Fibroblast of lung (primary cell): Measurements from ENCODE around the gene WT1. TPM values are rescaled to one million over a fixed set of nuclear protein-coding genes. Genes with fewer than 3 reads are reported as not detected.
A peak's percentile ranks its signal among the peaks of the same experiment; 100 is the strongest.

Experiments
- DNase-seq, 2 donors: peaks; one replicate each; pipeline versions ENCODE4 v3.0.0 to v3.0.0-alpha.2; 2010; ENCODE audit warnings: low read depth in 2 of 2
- H2AFZ ChIP-seq: 2 replicates; pipeline ENCODE4 v1.5.1; 2012; ENCODE audit warnings: low read length, control low read depth, inconsistent platforms
- H3K27ac ChIP-seq: 2 replicates; pipeline ENCODE4 v1.5.1; 2011; ENCODE audit warnings: low read length, control low read depth; ENCODE audit not compliant: insufficient read depth
- H3K27me3 ChIP-seq: 2 replicates; pipeline ENCODE4 v1.5.1; 2011; ENCODE audit warnings: mild to moderate bottlenecking, low read length; ENCODE audit not compliant: control insufficient read depth, insufficient read depth
- H3K36me3 ChIP-seq: 2 replicates; pipeline ENCODE4 v1.5.1; 2011; ENCODE audit warnings: low read length; ENCODE audit not compliant: control insufficient read depth, insufficient read depth
- H3K4me1 ChIP-seq: 2 replicates; pipeline ENCODE4 v1.5.1; 2011; ENCODE audit warnings: low read length; ENCODE audit not compliant: control insufficient read depth, insufficient read depth; ENCODE audit errors: extremely low read depth
- H3K4me2 ChIP-seq: 2 replicates; pipeline ENCODE4 v1.5.1; 2011; ENCODE audit warnings: low read length, control low read depth; ENCODE audit not compliant: insufficient read depth; ENCODE audit errors: extremely low read depth
- H3K4me3 ChIP-seq, 4 experiments: fragments of 200-600 bp in 1 of 4; sonication (generic) in 1 of 4; replicated peaks in 1 of 4; 2 replicates each; pipeline ENCODE4 v1.5.1; 2011 to 2016; ENCODE audit warnings: low read length in 4 of 4, low read depth in 3 of 4, mild to moderate bottlenecking in 3 of 4, control low read depth in 2 of 4, inconsistent platforms in 1 of 4, mixed read lengths in 1 of 4; ENCODE audit not compliant: insufficient read depth in 1 of 4; ENCODE audit errors: control extremely low read depth in 1 of 4
- H3K79me2 ChIP-seq: 2 replicates; pipeline ENCODE4 v1.5.1; 2012; ENCODE audit warnings: mild to moderate bottlenecking, low read length, inconsistent platforms; ENCODE audit not compliant: control insufficient read depth, insufficient read depth
- H3K9ac ChIP-seq: 2 replicates; pipeline ENCODE4 v1.5.1; 2011; ENCODE audit warnings: mild to moderate bottlenecking, low read length, control low read depth; ENCODE audit not compliant: insufficient read depth
- H3K9me3 ChIP-seq: 2 replicates; pipeline ENCODE4 v1.5.1; 2012; ENCODE audit warnings: low read depth, low read length; ENCODE audit not compliant: control insufficient read depth, insufficient read depth
- H4K20me1 ChIP-seq: 2 replicates; pipeline ENCODE4 v1.5.1; 2011; ENCODE audit warnings: low read length; ENCODE audit not compliant: control insufficient read depth, insufficient read depth; ENCODE audit errors: extremely low read depth
- CTCF ChIP-seq, 2 donors: IDR thresholded peaks in 1 of 2; conservative IDR thresholded peaks in 1 of 2; 1 replicate in 1 of 2; 2 replicates in 1 of 2; pipeline ENCODE4 v1.5.1; 2011 to 2012; ENCODE audit warnings: low read length in 2 of 2, control low read depth in 1 of 2, inconsistent platforms in 1 of 2, low read depth in 1 of 2, mild to moderate bottlenecking in 1 of 2
- EZH2 ChIP-seq: IDR thresholded peaks from 2 replicates; pipeline ENCODE4 v1.5.1; 2012; ENCODE audit warnings: low read length, control low read depth, mild to moderate bottlenecking; ENCODE audit errors: missing control alignments
- polyA minus RNA-seq: library from RNA; depleted of rRNA, polyadenylated mRNA; stranded (reverse); fragments of >200 nt; gene quantifications from 2 replicates; pipeline ENCODE4 v1.2.3, GENCODE V29; 2011; ENCODE audit warnings: low replicate concordance
- polyA plus RNA-seq, 2 donors: library from polyadenylated mRNA; depleted of rRNA in 1 of 2; stranded (reverse) in 1 of 2; unstranded in 1 of 2; fragments of >200 nt; gene quantifications; 2 replicates each; pipeline ENCODE4 v1.2.1, GENCODE V29; 2011 to 2012; ENCODE audit warnings: missing spikeins in 1 of 2
- total RNA-seq: library from RNA; depleted of rRNA; stranded (reverse); fragments of >200 nt; gene quantifications from 2 replicates; pipeline ENCODE4 v1.2.1, GENCODE V29; 2014

WT1 gene
- total RNA-seq, result 0.26 TPM in 1 of 2 replicates, not detected in the other
- 0.06 TPM in 1 of 2 replicates, not detected in the other for polyA plus RNA-seq
- 0.05 TPM in 1 of 2 replicates, not detected in the other for polyA plus RNA-seq (2012)
- polyA minus RNA-seq, result not detected in 2 replicates

- no peaks in the 10 kb centered on the region for H3K79me2 ChIP-seq
- no peak for TF ChIP-seq CTCF (conservative IDR thresholded peaks at IDR 0.05 in 1 of 2, IDR thresholded peaks at IDR 0.05 in 1 of 2; ENCODE audit: low read depth in 1 of 2, low read length in 2 of 2)
- TF ChIP-seq EZH2, result no peak
- no peak within 1 kb of the TSS for H3K4me3 ChIP-seq
- H3K4me2 ChIP-seq, result no peak within 1 kb of the TSS
- no peak within 1 kb of the TSS for H2AFZ ChIP-seq
- H3K9ac ChIP-seq, result no peak within 1 kb of the TSS
- DNase-seq, result no peak
- H3K27ac ChIP-seq, result no peak within 1 kb of the TSS
- H3K4me1 ChIP-seq, result no peaks in the 10 kb centered on the region
- no peaks in the 10 kb centered on the region for H3K36me3 ChIP-seq
- H3K9me3 ChIP-seq, result no peaks in the 10 kb centered on the region
- H3K27me3 ChIP-seq, result peaks cover 77% of the 10 kb centered on the region
- no peaks in the 10 kb centered on the region for H4K20me1 ChIP-seq
Measured at GRCh38 chr11:32435511-32435941, at the start of gene WT1. TSS of gene WT1 (minus strand) at chr11:32435539.

GRCh38 chr11:32479291-32479690 lies 44.0 kb upstream of the WT1 start:
- Histone ChIP-seq H4K20me1 (no peaks in the 10 kb centered on the region), H3K4me2 (no peak overlapping the region), H3K9ac (no peak overlapping the region), H2AFZ (no peak overlapping the region), H3K79me2 (no peaks in the 10 kb centered on the region), H3K27ac (no peak overlapping the region), H3K36me3 (no peaks in the 10 kb centered on the region), H3K4me3 (no peak overlapping the region), H3K4me1 (no peaks in the 10 kb centered on the region), H3K9me3 (no peaks in the 10 kb centered on the region), H3K27me3 (no peaks in the 10 kb centered on the region)
- TF ChIP-seq CTCF (conservative IDR thresholded peaks at IDR 0.05 in 1 of 2, IDR thresholded peaks at IDR 0.05 in 1 of 2; ENCODE audit: low read depth in 1 of 2, low read length in 2 of 2) (no peak), EZH2 (no peak)
- no peak for DNase-seq

GRCh38 chr11:32478277-32478731 lies 43.0 kb upstream of the WT1 start:
- H3K4me3 ChIP-seq, result no peak overlapping the region
- H3K27me3 ChIP-seq, result no peaks in the 10 kb centered on the region
- H3K4me1 ChIP-seq, result no peaks in the 10 kb centered on the region

More at GRCh38 chr11:32478277-32478731, 43.0 kb upstream of the WT1 start:
- no peaks in the 10 kb centered on the region for H4K20me1 ChIP-seq
- TF ChIP-seq CTCF (conservative IDR thresholded peaks at IDR 0.05 in 1 of 2, IDR thresholded peaks at IDR 0.05 in 1 of 2; ENCODE audit: low read depth in 1 of 2, low read length in 2 of 2) (no peak), EZH2 (no peak)
- peak in 1 of 2 donors; percentile 30 for DNase-seq
- H3K27ac ChIP-seq, result no peak overlapping the region
- no peaks in the 10 kb centered on the region for H3K36me3 ChIP-seq
- no peak overlapping the region for H3K9ac ChIP-seq
- no peak overlapping the region for H3K4me2 ChIP-seq
- H3K79me2 ChIP-seq, result no peaks in the 10 kb centered on the region
- no peak overlapping the region for H2AFZ ChIP-seq
- no peaks in the 10 kb centered on the region for H3K9me3 ChIP-seq
